ENCODE data around the gene KMT2A. TPM values are rescaled to one million over a fixed set of nuclear protein-coding genes. Genes with fewer than 3 reads are reported as not detected.

The KMT2A gene
- polyA plus RNA-seq, 1 donor from 2014 or later, result 16.7 TPM

- Histone ChIP-seq H3K9me3 (ENCODE audit: low read length) (no peaks in the 10 kb centered on the region), H3F3A (ENCODE audit: insufficient read depth, low read length, poor library complexity, severe bottlenecking) (no peaks in the 10 kb centered on the region), H3K4me2 (ENCODE audit: low read length) (no peak overlapping the region), H3K79me2 (replicated peaks; ENCODE audit: insufficient read depth, low read length) (peaks cover 4% of the 10 kb centered on the region), H3K27ac (ENCODE audit: low read length) (no peak overlapping the region), H3K9ac (ENCODE audit: low read length) (no peak overlapping the region), H4K20me1 (ENCODE audit: insufficient read depth) (no peaks in the 10 kb centered on the region), H3K9me2 (ENCODE audit: insufficient read depth, low read length) (no peaks in the 10 kb centered on the region), H3K36me3 (ENCODE audit: insufficient read depth, low read length) (no peaks in the 10 kb centered on the region), H3K4me3 (ENCODE audit: low read length) (no peak overlapping the region), H2AFZ (ENCODE audit: low read depth, low read length) (no peak overlapping the region), H3K27me3 (ENCODE audit: insufficient read depth, low read depth, low read length) (no peaks in the 10 kb centered on the region)
- TF ChIP-seq MXI1 (conservative IDR thresholded peaks at IDR 0.05; ENCODE audit: poor library complexity, severe bottlenecking) (no peak), EP300 (conservative IDR thresholded peaks at IDR 0.05; ENCODE audit: poor library complexity, severe bottlenecking) (no peak), CTCF (IDR thresholded peaks at IDR 0.05; ENCODE audit: poor library complexity, severe bottlenecking) (no peak), RAD21 (conservative IDR thresholded peaks at IDR 0.05) (no peak), SMC3 (conservative IDR thresholded peaks at IDR 0.05; ENCODE audit: poor library complexity) (no peak), POLR2AphosphoS5 (IDR thresholded peaks at IDR 0.05) (no peak), EZH2 (IDR thresholded peaks at IDR 0.05; ENCODE audit: borderline replicate concordance, insufficient read depth, low read length, poor library complexity, severe bottlenecking) (no peak), REST (IDR thresholded peaks at IDR 0.05; ENCODE audit: borderline replicate concordance) (no peak), TAF1 (IDR thresholded peaks at IDR 0.05; ENCODE audit: low read depth) (no peak)
Observed at GRCh38 chr11:118537409-118537980, 101.2 kb downstream of the KMT2A start.

- no peak overlapping the region for H3K4me2 ChIP-seq (ENCODE audit: low read length)
- no peak overlapping the region for H3K27ac ChIP-seq (ENCODE audit: low read length)
- no peaks in the 10 kb centered on the region for H3K9me3 ChIP-seq (ENCODE audit: low read length)
- H3K9me2 ChIP-seq (ENCODE audit: insufficient read depth, low read length), result no peaks in the 10 kb centered on the region
- no peak for TF ChIP-seq CTCF (IDR thresholded peaks at IDR 0.05; ENCODE audit: poor library complexity, severe bottlenecking)
- TF ChIP-seq TAF1 (IDR thresholded peaks at IDR 0.05; ENCODE audit: low read depth), result no peak
- TF ChIP-seq POLR2AphosphoS5 (IDR thresholded peaks at IDR 0.05), result no peak
- no peak for TF ChIP-seq MXI1 (conservative IDR thresholded peaks at IDR 0.05; ENCODE audit: poor library complexity, severe bottlenecking)
- TF ChIP-seq REST (IDR thresholded peaks at IDR 0.05; ENCODE audit: borderline replicate concordance), result no peak
- TF ChIP-seq EZH2 (IDR thresholded peaks at IDR 0.05; ENCODE audit: borderline replicate concordance, insufficient read depth, low read length, poor library complexity, severe bottlenecking), result no peak
- TF ChIP-seq EP300 (conservative IDR thresholded peaks at IDR 0.05; ENCODE audit: poor library complexity, severe bottlenecking), result no peak
- TF ChIP-seq RAD21 (conservative IDR thresholded peaks at IDR 0.05), result no peak
- no peak overlapping the region for H3K4me3 ChIP-seq (ENCODE audit: low read length)
- no peaks in the 10 kb centered on the region for H4K20me1 ChIP-seq (ENCODE audit: insufficient read depth)
- H3K9ac ChIP-seq (ENCODE audit: low read length), result no peak overlapping the region
- H3K79me2 ChIP-seq (replicated peaks; ENCODE audit: insufficient read depth, low read length), result no peaks in the 10 kb centered on the region
- H3K27me3 ChIP-seq (ENCODE audit: insufficient read depth, low read depth, low read length), result no peaks in the 10 kb centered on the region
- no peaks in the 10 kb centered on the region for H3F3A ChIP-seq (ENCODE audit: insufficient read depth, low read length, poor library complexity, severe bottlenecking)
- no peak overlapping the region for H2AFZ ChIP-seq (ENCODE audit: low read depth, low read length)
- H3K36me3 ChIP-seq (ENCODE audit: insufficient read depth, low read length), result no peaks in the 10 kb centered on the region
Observed at GRCh38 chr11:118544010-118544646, 107.8 kb downstream of the KMT2A start.

All from neural cell (in vitro differentiated cells).